GM12878 (cell line): ENCODE results near the gene ANO3. TPM values are rescaled to one million over a fixed set of nuclear protein-coding genes. Genes with fewer than 3 reads are reported as not detected.

Experiments
- ATAC-seq: fragments of 200-7000 bp; cut with Tn5 transposase; 3 replicates; pipeline ENCODE4 v1.9.1; 2020; ENCODE audit warnings: mild to moderate bottlenecking, moderate library complexity
- BruUV-seq: library from RNA; stranded (reverse); fragments of 400-500 nt; replicated peaks from 2 replicates; lab custom pipeline; 2021; lab: Mats Ljungman, UMichigan
- CTCF ChIA-PET: fragments of 300-600 bp; sonication (Branson Sonifier 250); formaldehyde crosslinking; extraction: SDS; loops from one replicate; lab custom pipeline; 2021; ENCODE audit warnings: inconsistent platforms; lab: Yijun Ruan, JAX
- POLR2A ChIA-PET: fragments of 350-600 bp; formaldehyde crosslinking; extraction: SDS; loops from one replicate; lab custom pipeline; 2021; ENCODE audit warnings: inconsistent platforms; lab: Charles Lee
- RAD21 ChIA-PET: fragments of 300-600 bp; sonication (Branson Sonifier 250); formaldehyde crosslinking; loops from one replicate; lab custom pipeline; 2023; ENCODE audit warnings: antibody characterized with exemption; ENCODE audit not compliant: unreplicated experiment; lab: Charles Lee
- SMC1A ChIA-PET: fragments of 300-600 bp; sonication (Branson Sonifier 250); formaldehyde crosslinking; loops from one replicate; lab custom pipeline; 2023; ENCODE audit not compliant: unreplicated experiment, uncharacterized antibody; lab: Charles Lee
- DNase-seq: peaks from one replicate; pipeline ENCODE4 v3.0.0-alpha.2; 2011; ENCODE audit warnings: low read depth, low spot score
- FAIRE-seq: peaks from 3 replicates; lab custom pipeline; 2011; peaks lifted over from hg19 to GRCh38; lab: Jason Lieb, UNC
- H2AFZ ChIP-seq: 2 replicates; pipeline ENCODE4 v1.6.0; 2011; ENCODE audit warnings: low read depth, low read length, control low read depth; ENCODE audit not compliant: control insufficient read depth
- H3K27ac ChIP-seq: 2 replicates; pipeline ENCODE4 v1.5.1; 2011; ENCODE audit warnings: control low read depth; ENCODE audit not compliant: control insufficient read depth, insufficient read depth
- H3K27me3 ChIP-seq, 2 experiments: replicated peaks in 1 of 2; 2 replicates each; pipeline versions ENCODE4 v1.6.0 to v1.6.1; 2011; ENCODE audit warnings: low read length in 1 of 2; ENCODE audit not compliant: control insufficient read depth in 2 of 2, insufficient read depth in 2 of 2
- H3K36me3 ChIP-seq, 2 experiments: 2 replicates each; pipeline ENCODE4 v1.5.1; 2011; ENCODE audit warnings: low read length in 1 of 2; ENCODE audit not compliant: control insufficient read depth in 2 of 2, insufficient read depth in 2 of 2
- H3K4me1 ChIP-seq: 2 replicates; pipeline ENCODE4 v1.6.1; 2011; ENCODE audit warnings: mild to moderate bottlenecking, low read length, moderate library complexity, mixed read lengths; ENCODE audit not compliant: control insufficient read depth, insufficient read depth
- H3K4me2 ChIP-seq: 2 replicates; pipeline ENCODE4 v1.6.0; 2011; ENCODE audit warnings: control low read depth; ENCODE audit not compliant: control insufficient read depth, insufficient read depth
- H3K4me3 ChIP-seq: fragments of 200-600 bp; sonication (generic); 2 replicates; pipeline ENCODE4 v1.5.1; 2016
- H3K79me2 ChIP-seq: 2 replicates; pipeline ENCODE4 v1.6.0; 2011; ENCODE audit warnings: low read length; ENCODE audit not compliant: control insufficient read depth, insufficient read depth
- H3K9ac ChIP-seq: 2 replicates; pipeline ENCODE4 v1.8.0; 2011; ENCODE audit warnings: low read length, control low read depth, mixed read lengths; ENCODE audit not compliant: control insufficient read depth, insufficient read depth
- H3K9me3 ChIP-seq: replicated peaks from 3 replicates; pipeline ENCODE4 v1.5.1; 2011; ENCODE audit warnings: mild to moderate bottlenecking, low read length; ENCODE audit not compliant: control insufficient read depth, insufficient read depth
- H4K20me1 ChIP-seq: 2 replicates; pipeline ENCODE4 v1.6.0; 2011; ENCODE audit not compliant: control insufficient read depth, insufficient read depth
- BACH1 ChIP-seq: fragments of 450-650 bp; IDR thresholded peaks from 2 replicates; pipeline ENCODE4 v1.6.1; 2017; ENCODE audit warnings: mild to moderate bottlenecking, borderline replicate concordance
- BCL11A ChIP-seq: IDR thresholded peaks from 2 replicates; pipeline ENCODE4 v1.6.1; 2011; ENCODE audit warnings: low read depth, low read length
- CREM ChIP-seq: IDR thresholded peaks from 2 replicates; pipeline ENCODE4 v1.6.1; 2014; ENCODE audit warnings: antibody characterized with exemption, low read depth
- CTCF ChIP-seq, 3 experiments: IDR thresholded peaks in 2 of 3; conservative IDR thresholded peaks in 1 of 3; 2 replicates each; pipeline ENCODE4 v1.5.1; 2011; ENCODE audit warnings: low read depth in 3 of 3, low read length in 3 of 3, mild to moderate bottlenecking in 3 of 3, control low read depth in 2 of 3, moderate library complexity in 2 of 3, inconsistent platforms in 1 of 3, mixed read lengths in 1 of 3; ENCODE audit not compliant: control insufficient read depth in 2 of 3, insufficient read depth in 1 of 3; ENCODE audit errors: extremely low read depth in 1 of 3
- GABPA ChIP-seq: IDR thresholded peaks from 2 replicates; pipeline ENCODE4 v1.6.1; 2014; ENCODE audit warnings: antibody characterized with exemption, low read depth, mild to moderate bottlenecking, inconsistent platforms
- HCFC1 ChIP-seq: fragments of 150-350 bp; IDR thresholded peaks from 2 replicates; pipeline ENCODE4 v1.6.1; 2014; ENCODE audit warnings: low read length
- NFYA ChIP-seq: IDR thresholded peaks from 2 replicates; pipeline ENCODE4 v1.6.1; 2011; ENCODE audit warnings: low read depth, mild to moderate bottlenecking, low read length, improper control_type of control experiment, borderline replicate concordance
- NR2C1 ChIP-seq: fragments of 450-650 bp; IDR thresholded peaks from 2 replicates; pipeline ENCODE4 v1.6.1; 2017; ENCODE audit warnings: antibody characterized with exemption, mild to moderate bottlenecking, moderate library complexity
- SIN3A ChIP-seq: IDR thresholded peaks from 2 replicates; pipeline ENCODE4 v1.6.1; 2012; ENCODE audit warnings: low read depth, low read length, improper control_type of control experiment
- TAF1 ChIP-seq: IDR thresholded peaks from 2 replicates; pipeline ENCODE4 v1.6.1; 2011; ENCODE audit warnings: mild to moderate bottlenecking, low read depth, low read length, borderline replicate concordance
- ZBTB40 ChIP-seq: fragments of 450-650 bp; IDR thresholded peaks from 2 replicates; pipeline ENCODE4 v1.6.1; 2016; ENCODE audit warnings: mild to moderate bottlenecking, moderate library complexity, borderline replicate concordance
- ZSCAN29 ChIP-seq: fragments of 450-650 bp; IDR thresholded peaks from 2 replicates; pipeline ENCODE4 v1.6.1; 2017; ENCODE audit warnings: mild to moderate bottlenecking, moderate library complexity
- WGBS: methylation state at CpG from one replicate; pipeline ENCODE4 v1.1.6; 2016; ENCODE audit warnings: low lambda C conversion rate; ENCODE audit not compliant: insufficient replicate concordance, insufficient coverage; ENCODE audit errors: missing lambda C conversion rate; 5-methylcytosine and 5-hydroxymethylcytosine counted together
- in situ Hi-C: fragments of 300-500 bp; cut with MboI; formaldehyde crosslinking; loops from 9 replicates; pipeline ENCODE4 v1.14.3; 2018; ENCODE audit warnings: mixed read lengths
- intact Hi-C: fragments of 100-400 bp; cut with micrococcal nuclease; formaldehyde crosslinking; loops from one replicate; pipeline ENCODE4 v1.14.2; 2022; ENCODE audit not compliant: unreplicated experiment
- polyA plus RNA-seq, 11 experiments: library from polyadenylated mRNA; depleted of rRNA in 4 of 11; unstranded in 6 of 11; stranded (reverse) in 5 of 11; fragments of >200 nt; fragmentation: Nextera tagmentation in 4 of 11; fragmentation: Illumina TruSeq in 1 of 11; extraction: Ambion mirVana in 4 of 11; extraction: Trizol in 1 of 11; gene quantifications; 1 replicate in 1 of 11; 2 replicates in 10 of 11; pipeline versions ENCODE4 v1.2.1 to v1.2.3, GENCODE V29; 2011 to 2016; ENCODE audit warnings: inconsistent platforms in 2 of 11, missing spikeins in 2 of 11, low read depth in 1 of 11
- total RNA-seq, 4 experiments: library from RNA; depleted of rRNA in 3 of 4; stranded (reverse); fragments of >200 nt in 3 of 4; fragmentation: Illumina TruSeq in 1 of 4; extraction: Trizol in 1 of 4; gene quantifications; 2 replicates each; pipeline versions ENCODE4 v1.2.1 to v1.2.3, GENCODE V29; 2013 to 2021

ANO3 gene
- total and polyA plus RNA-seq, 10 of the 15 experiments (the other 5 are each of a cell fraction or from before 2014, with no cell fraction given) = 0.13 to 5.9 (median 0.44) TPM

GRCh38 chr11:26410706-26411366, 78.9 kb downstream of the ANO3 start:
- Histone ChIP-seq H2AFZ (no peak overlapping the region), H3K4me1 (no peaks in the 10 kb centered on the region), H3K27me3 (no peaks in the 10 kb centered on the region), H3K9me3 (no peaks in the 10 kb centered on the region), H3K4me3 (no peak overlapping the region), H3K79me2 (no peaks in the 10 kb centered on the region), H3K27ac (no peak overlapping the region), H4K20me1 (no peaks in the 10 kb centered on the region), H3K4me2 (no peak overlapping the region), H3K9ac (no peak overlapping the region)
- intact Hi-C loops (no loop called here), in situ Hi-C loops (no loop called here)
- no TSS peak for BruUV-seq
- SMC1A ChIA-PET = interaction anchor here (1.0 to 1.3 kb wide), 3 partner anchors 9 to 119 kb away, joined by 3 to 4 read pairs (median 3); no protein-coding TSS in a partner anchor
- ATAC-seq (no peak), DNase-seq (no peak), FAIRE-seq (no peak)
- POLR2A ChIA-PET = no interaction called here
- 56% methylated on average over 5 of the region's 5 CpGs for WGBS
- RAD21 ChIA-PET = no interaction called here
- CTCF ChIA-PET = interaction anchor here (1.1 kb wide), 1 partner anchor 12 kb away, joined by 3 read pairs; no protein-coding TSS in a partner anchor
- TF ChIP-seq CREM = no peak
- no peak for TF ChIP-seq CTCF (IDR thresholded peaks at IDR 0.05 in 2 of 3, conservative IDR thresholded peaks at IDR 0.05 in 1 of 3; ENCODE audit: control insufficient read depth in 2 of 3, extremely low read depth in 1 of 3, insufficient read depth in 1 of 3, low read depth in 3 of 3, low read length in 3 of 3)
- no peak for TF ChIP-seq HCFC1
- TF ChIP-seq, all 136 proteins: peak for 0
- no peaks in the 10 kb centered on the region for H3K36me3 ChIP-seq

- FAIRE-seq = no peak
- 42% methylated on average over 1 of the region's 1 CpG for WGBS
- no peak for DNase-seq
- Histone ChIP-seq H2AFZ (no peak overlapping the region), H4K20me1 (no peaks in the 10 kb centered on the region), H3K4me2 (no peak overlapping the region), H3K9ac (no peak overlapping the region), H3K4me3 (no peak overlapping the region), H3K4me1 (no peaks in the 10 kb centered on the region), H3K9me3 (no peaks in the 10 kb centered on the region), H3K36me3 (no peaks in the 10 kb centered on the region), H3K79me2 (no peaks in the 10 kb centered on the region), H3K27ac (no peak overlapping the region), H3K27me3 (no peaks in the 10 kb centered on the region)
- intact Hi-C loops = no loop called here
- in situ Hi-C loops = no loop called here
- ChIA-PET POLR2A (no interaction called here), SMC1A (interaction anchor here (1.4 kb wide), 1 partner anchor 9 kb away, joined by 4 read pairs; no protein-coding TSS in a partner anchor), CTCF (no interaction called here), RAD21 (no interaction called here)
- ATAC-seq = no peak
- no TSS peak for BruUV-seq
- TF ChIP-seq NR2C1 = no peak
- no peak for TF ChIP-seq BACH1
- TF ChIP-seq GABPA = no peak
- no peak for TF ChIP-seq SIN3A
- no peak for TF ChIP-seq ZSCAN29
- no peak for TF ChIP-seq ZBTB40
- TF ChIP-seq BCL11A = no peak
- TF ChIP-seq NFYA = no peak
- TF ChIP-seq TAF1 = no peak
These were observed 81.0 kb downstream of the ANO3 start for GRCh38 chr11:26412955-26413354.
